Activated T-cell treated with anti-CD3 and anti-CD28 coated beads for 1 hour (primary cell): ENCODE measurements around the gene DNAJB1.
"Not testable (repeated sequence)": the region's sequence is repeated elsewhere in the genome, so short reads cannot be mapped to it uniquely, and the experiment has no call there.

Experiments used
- DNase-seq: peaks from one replicate; pipeline ENCODE4 v3.0.0-alpha.2; 2020; ENCODE audit warnings: low read depth

Gene DNAJB1

DNA sequence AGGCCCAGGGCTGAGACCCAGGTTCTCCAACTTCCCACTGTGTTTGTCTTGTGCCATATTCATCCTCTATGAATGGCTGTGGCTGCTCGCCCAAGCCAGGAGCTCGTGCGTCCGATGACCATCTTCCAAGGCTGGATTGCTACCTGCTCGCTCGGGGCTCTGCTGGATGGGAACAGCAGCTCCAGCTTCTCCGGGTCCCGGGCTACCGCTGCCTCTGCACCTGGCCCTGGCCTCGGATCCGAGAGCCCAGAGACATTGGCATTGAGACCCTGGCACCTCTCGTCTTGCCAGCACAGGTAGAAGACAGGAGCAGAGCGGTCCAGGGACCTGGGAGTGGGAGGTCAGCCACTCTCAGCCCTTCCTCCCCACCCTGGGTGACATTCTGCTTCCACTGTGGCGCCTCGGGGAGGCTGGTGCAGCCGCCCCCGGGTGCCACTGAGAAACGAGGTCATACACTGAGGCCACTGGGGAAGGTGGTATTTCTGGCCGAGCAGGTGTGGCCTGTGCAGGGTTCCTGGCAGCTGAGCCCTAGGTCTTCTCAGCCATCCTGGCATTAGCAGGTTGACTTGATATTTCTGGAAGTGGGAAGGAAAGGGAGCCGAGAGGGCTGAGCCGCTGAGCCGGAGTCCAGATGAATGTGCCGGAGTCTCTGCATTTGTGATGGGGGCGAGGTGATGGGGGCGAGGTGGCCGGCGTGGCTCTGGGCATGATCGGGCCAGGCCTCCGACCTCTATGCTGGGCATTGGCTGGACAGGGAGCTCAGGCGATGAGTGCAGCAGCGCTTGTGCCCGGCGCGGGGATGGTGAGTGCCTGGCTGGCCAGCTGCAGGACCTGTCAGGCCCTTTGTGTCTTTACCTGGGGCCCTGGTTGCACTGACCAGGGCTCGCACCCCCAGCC is 35.1 kb upstream of the DNAJB1 start:
- DNase-seq: no peak

DNA sequence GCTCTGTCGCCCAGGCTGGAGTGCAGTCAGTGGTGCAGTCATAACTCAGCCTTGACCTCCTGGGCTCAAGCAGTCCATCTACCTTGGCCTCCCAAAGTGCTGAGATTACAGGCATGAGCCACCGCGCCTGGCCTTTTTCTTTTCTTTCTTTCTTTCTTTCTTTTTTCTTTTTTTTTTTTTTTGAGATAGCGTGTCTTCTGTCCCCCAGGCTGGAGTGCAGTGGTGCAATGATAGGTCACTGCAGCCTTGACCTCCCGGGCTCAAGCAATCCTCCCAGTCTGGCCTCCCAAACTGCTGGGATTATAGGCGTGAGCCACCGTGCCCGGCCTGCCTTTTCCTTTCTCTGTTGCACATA is 33.8 kb upstream of the DNAJB1 start:
- not testable (repeated sequence) for DNase-seq

DNA sequence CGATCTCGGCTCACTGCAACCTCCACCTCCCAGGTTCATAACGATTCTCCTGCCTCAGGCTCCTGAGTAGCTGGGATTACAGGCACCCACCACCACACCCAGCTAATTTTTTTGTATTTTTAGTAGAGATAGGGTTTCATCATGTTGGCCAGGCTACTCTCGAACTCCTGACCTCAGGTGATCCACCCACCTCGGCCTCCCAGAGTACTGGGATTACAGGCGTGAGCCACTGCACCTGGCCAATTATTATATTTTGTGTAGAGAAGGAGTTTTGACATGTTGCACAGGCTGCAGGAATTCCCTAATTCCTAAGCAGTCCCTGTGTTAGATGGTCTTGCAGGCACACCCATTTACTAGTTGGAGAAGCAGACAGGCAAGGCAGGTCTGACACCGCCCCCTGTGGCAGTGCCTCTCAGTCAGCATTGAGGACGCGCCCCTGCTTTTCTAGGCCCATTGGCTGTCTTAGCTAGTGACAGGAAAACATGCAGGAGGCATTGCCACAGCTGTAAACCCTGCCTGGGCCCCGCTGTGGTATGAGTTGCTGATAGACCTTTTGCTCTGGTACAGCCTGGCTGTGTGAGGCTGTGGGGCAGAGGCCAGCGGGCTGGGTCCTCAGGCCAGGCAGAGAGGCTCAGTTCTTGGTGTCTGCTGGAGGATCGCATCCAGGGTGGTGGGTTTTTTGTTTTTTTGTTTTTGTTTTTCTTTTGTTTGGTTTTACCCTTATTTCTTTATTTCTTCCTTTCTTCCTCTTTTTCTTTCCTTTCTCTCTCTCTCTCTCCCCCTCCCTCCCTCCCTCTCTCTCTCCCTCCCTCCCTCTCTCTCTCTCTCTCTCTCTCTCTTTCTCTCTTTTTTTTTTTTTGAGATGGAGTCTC is 33.2 kb upstream of the DNAJB1 start:
- DNase-seq: peak; percentile 72

DNA sequence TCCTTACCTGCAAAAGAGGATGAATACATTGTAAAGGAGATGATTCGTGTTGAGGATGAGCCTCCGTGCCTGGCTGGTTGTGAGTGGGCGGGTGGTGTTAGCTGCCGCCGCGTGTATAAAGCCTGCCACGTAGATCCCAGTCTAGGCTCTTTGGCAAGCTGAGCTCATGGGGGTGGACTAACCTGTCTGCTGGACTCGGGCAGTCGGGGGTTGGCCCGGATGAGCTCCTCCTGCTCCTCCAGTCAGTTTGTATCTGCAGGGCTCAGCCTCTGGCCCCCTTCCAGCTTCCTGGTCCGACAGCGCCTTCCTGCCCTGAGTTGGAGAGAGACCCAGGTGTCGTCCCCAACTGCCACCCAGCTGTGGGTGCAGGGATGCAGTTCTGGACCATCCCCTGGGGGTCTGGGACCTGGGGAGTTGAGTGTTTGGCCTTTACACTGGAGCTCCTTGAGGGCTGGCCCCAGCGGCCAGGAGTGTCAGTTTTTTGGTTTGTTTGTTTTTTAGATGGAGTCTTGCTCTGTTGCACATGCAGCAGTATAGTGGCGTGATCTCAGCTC is 32.1 kb upstream of the DNAJB1 start:
- DNase-seq: no peak

DNA sequence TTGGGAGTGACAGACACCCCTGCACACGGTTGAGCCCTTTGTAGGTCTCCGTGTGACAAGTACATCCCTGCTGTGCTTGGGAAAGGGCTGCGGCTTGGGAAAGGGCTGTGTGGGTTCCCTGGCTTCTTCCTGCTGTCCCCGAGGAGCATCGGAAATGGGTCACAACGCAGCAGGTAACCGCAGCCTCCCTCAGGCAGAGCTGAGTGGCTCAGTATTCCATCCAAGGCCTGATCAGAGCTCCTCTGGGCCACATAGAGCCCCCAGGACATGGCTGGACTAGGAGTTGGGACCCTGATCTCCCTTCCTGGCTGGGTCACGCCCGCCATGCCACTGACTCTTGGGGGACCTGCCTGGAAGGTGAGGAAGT is 27.5 kb upstream of the DNAJB1 start:
- DNase-seq: no peak

DNA sequence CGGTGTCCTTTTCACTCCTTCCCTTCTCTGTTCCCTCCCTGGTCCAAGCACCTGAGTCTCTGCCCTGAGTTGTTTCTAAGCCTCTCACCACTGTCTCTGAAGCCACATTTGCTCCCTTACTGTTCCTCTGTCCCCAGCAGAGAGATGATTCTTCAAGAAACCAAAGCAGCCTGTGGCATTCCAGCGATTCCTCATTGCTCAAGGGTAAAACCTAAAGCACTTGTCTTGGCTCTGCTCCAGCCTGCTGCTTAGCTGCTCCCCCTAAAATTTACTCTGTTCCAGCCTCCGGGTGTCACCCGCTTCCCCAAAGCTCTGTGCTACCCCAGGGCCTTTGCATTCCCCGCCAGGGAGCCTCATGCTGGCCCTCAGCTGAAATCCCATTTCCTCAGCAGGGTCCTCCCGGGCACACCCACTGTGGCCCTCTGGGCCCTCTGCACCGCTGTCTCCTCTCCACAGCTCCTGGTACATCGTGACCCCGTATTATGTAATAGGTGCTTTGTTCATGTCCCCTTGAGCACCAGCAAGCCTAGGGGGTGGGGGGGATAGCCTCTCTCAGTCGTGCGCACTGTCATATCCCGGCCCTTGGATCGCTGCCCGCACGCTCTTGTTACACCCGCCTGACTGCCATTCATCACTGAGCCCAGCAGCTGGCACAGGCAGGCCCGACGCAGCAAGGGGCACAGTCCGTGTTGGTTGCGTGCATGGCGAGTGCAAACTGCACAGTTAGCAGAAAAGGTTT is 26.9 kb upstream of the DNAJB1 start:
- no peak for DNase-seq

DNA sequence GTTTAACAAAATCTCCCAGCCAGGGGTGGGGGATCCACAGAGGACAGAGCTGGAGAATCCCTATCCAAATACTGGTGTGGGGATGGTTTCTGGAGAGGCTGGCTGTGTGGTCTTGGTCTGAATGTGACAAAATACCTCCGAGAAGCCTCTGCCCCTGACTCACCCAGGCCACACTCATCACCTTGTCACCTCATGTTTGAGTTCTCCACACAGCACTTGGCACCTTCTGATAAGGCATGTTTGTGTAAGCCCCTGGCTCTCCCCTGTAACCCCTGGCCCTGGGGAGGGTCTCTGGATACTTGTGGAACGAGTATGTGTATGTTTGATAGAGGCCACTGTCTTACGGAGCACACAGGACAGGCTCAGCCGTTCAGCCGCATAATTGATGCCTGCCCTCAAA is 25.9 kb upstream of the DNAJB1 start:
- no peak for DNase-seq

DNA sequence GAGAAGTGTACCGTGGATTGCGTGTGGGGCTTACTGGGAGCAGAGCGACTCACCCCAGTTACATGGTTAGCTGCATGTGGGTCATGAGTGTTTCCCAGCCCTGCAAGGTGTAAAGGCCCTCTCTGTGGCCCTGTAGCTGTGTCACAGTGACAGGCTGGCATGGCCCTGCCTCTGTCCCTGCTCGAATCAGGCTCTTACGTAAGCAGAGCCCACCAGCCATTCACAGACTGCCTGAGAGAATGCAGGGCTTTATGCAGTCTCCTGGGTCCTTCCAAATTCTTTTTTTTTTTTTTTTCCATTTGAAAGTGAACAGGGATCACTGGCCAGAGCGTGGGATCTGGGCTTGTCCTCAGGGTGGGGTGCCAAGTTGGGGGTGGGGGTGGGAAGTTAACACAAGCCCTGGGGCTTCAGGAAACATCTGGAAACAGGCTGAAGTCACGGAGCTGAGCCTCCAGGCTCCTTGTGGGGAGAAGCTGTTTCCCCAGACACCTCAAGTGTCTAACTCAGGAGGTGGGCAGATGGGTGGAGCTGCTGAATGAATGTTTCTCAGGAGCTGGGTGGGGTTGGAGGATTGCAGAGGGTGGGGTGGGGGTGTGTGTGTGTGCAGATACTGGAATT is 24.6 kb upstream of the DNAJB1 start:
- DNase-seq: no peak

DNA sequence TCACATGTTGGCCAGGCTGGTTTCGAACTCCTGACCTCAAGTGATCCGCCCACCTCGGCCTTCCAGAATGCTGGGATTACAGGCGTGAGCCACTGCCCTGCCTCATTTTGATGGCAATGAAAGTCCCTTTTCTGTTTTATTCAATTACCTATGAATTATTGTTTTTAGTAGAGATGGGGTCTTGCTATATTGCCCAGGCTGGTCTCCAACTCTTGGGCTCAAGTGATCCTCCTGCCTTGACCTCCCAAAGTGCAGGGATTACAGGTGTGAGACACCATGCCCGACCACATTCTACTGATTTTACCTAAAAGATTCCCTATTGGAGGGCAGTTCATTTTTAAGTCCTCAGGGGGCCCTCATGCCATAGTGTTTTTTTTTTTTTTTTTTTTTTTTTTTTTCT is 23.8 kb upstream of the DNAJB1 start:
- not testable (repeated sequence) for DNase-seq

DNA sequence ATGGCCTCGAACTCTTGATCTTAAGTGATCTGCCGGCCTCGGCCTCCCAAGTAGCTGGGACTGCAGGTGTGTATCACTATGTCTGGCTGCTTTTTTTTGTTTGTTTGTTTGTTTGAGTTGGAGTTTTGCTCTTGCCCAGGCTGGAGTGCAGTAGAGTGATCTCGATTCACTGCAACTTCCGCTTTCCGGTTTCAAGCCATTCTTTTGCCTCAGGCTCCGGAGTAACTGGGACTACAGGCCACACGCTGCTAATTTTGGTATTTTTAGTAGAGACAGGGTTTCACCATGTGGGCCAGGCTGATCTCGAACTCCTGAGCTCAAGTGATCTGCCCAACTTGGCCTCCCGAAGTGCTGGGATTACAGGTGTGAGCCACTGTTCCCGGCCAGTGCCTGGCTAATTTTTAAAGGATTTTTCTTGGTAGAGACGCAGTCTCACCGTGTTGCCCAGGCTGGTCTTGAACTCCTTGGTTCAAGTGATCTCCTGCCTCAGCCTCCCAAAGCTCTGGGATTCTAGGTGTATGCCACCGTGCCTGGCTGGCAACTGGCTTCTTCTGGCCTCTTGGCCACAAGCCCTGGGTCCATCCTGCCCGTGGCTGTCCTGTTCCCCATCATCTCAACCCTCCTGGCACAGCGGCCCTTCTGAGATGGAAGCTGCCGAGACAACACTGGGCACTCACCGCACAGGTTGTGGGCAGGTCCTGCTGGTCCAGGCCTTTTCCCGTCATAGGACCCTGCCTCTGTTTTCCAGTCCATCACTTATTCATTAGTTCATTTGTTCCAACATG is 22.7 kb upstream of the DNAJB1 start:
- DNase-seq: no peak

DNA sequence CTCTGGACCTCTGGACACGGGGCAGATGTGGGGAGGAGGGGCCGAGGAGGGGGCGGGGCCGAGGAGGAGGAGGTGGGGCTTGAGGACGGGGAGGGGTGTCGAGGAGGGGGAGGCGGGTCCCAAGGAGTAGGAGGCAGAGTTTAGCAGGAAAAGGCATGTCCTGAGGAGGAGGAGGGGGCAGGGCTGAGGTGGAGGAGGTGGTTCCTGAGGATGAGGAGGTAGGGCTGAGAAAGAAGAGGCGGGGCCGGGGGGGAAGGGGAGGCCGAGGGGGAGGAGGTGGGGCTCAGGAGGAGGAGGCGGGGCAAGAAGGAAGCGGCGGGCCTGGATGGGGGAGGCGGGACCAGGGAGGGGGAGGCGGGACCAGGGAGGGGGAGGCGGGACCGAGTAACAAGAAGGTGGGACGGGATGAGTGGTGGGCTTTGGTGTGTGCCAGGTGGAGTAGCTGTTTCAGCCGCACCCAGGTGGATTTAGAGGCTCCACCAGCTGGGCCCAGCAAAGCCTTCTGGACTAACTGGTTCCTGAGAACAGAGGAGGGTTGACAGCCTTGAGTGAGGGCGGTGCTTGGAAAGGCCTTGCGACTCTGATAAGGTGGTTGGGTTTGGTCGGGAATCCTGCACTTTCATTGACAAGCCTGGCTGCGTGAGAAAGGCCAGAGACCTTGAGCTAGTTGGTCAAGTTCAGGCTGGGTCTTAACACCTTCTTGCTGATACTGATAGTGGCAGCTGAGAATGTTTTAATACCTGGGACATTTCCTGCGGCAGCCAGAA is 18.9 kb upstream of the DNAJB1 start:
- no peak for DNase-seq

DNA sequence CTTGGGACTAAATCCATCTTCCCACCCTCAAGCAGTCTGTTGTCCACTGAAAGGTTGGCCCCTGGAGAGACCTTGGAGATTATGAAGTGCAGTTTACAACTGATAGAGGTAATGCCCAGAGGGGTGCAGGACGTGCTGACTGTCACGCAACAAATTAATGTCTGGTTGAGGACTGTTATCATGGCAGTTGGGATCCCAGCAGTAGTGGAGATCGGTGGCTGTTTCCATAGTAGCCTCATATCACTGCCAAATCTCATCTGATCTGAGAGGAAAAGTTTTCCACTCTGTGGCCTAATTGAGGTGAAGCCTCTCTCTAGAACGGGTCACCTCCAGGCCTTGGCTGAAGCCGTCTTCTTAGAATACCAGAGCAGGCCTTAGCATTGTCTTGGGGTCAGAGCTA is 15.3 kb upstream of the DNAJB1 start:
- no peak for DNase-seq

DNA sequence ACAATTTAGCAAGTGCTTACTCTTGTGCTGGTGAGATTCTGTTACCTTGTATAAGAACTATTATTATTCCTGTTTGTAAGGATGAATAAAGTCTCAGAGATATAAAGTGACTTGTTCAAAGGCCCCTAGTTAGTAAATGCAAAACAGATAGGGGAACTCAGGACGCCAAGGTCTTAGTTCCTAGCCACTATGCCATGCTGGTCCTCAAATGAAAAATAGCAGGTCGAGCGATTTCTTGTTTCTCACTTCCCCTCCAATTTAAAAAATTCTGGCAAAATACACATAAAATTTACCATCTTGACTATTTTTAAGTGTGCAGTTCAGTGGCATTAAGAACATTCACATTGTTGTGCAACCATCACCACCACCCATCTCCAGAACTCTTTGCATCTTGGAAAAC is 12.3 kb upstream of the DNAJB1 start:
- no peak for DNase-seq

DNA sequence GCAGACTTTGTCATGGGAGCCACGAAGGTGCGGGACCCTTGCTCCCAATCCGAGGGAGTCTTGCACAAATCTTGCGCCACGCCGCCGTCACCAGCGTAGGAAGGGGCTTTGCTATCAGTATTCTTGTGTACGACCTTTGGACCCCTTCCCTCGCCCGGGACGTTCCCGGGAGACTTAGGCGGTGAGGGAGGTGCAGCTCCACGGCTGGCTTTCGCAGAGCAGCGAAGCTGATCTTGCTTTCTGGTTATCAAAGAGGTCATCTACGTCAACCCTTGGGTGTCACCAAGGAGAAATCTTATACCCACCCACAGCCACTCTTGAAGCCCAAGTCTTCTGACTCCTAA is 11.8 kb upstream of the DNAJB1 start:
- no peak for DNase-seq

DNA sequence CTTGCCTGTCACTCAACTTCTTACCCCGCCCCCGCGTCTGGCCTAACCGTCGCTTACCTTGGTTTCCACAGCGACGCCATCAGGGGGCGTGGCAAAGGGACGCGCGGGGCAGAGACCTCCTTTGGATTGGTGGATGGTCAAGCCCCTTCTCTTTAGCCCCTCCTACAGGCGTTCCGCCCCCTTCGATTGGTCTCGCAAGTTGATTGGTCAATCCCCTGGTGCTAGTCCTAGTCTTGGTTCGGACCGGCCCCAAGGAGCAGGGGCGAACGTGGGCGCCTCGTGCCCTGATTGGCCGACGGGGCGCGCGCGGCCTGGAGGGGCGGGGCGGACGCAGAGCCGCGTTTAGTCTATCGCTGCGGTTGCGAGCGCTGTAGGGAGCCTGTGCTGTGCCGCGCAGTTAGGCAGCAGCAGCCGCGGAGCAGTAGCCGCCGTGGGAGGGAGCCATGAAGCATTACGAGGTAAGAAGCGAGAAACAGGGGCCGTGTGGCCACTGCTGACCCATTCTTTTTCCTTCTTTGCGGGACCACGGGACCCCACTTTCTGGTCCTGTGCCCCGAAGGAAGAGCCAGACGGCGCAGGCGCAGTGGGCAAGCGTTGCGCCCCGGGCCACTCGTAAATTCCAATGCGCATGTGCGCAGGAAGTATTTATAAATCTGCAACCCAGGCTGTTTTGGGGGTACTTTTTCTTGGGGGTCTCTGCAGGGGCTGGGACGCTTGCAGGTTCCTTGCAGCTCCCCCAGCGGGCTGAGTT is 11.2 kb upstream of the DNAJB1 start, which contains the start of gene TECR:
Gene TECR, plus strand, starts transcription at position 341 of the 751 bp plus-strand sequence. Its CDS starts 103 bp downstream, at position 444.
- peak; percentile 100 for DNase-seq

DNA sequence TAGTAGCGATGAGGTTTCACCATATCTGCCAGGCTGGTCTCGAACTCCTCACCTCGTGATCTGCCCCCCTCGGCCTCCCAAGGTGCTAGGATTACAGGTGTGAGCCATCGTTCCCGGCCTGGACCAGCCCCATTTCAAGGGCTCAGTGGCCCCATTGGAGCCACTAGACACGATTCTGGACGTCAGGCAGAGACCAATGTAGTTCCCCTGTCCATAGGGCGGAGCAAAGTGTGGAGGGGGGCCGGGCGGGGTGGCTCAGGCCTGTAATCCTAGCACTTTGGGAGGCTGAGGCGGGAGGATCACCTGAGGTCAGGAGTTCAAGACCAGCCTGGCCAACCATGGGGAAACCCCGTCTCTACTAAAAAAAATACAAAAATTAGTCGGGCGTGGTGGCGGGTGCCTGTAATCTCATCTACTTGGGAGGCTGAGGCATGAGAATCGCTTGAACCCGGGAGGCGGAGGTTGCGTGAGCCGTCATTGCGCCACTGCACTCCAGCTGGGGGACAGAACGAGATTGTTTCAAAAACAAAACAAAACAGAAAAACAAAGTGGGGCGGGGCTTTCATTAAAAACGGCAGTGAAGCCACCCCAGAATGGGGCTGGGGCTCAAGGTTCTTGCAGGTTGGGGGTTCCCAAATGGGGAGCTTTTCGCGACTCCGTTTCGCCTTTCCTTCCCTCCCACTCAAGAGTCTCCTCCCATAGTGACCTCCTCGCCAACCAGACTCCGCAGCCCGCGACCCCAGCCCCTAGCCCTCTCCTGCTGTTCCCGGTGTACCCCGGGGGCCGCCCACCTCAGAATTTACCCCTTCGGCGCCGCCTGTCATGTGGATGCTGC is 10.4 kb upstream of the DNAJB1 start:
- DNase-seq: no peak

DNA sequence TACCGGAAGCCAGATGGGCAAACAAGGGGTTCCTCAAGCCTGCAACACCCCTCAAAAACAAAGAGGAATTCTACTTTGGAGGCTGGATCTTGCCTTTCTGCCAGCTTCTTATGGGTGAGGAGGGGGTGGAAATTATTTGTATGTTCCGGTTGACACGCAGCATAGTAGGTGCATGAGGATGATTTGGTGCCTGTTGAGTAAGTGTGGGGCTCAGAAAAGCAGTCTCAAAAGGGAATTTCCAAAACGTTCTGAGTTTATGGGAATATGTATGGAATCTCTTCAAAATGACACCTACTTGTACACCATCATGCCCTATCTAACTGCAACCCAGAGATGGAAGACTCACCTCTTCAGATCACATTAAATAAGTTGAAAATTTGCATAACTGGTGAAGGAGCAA is 8.2 kb upstream of the DNAJB1 start:
- DNase-seq: no peak

DNA sequence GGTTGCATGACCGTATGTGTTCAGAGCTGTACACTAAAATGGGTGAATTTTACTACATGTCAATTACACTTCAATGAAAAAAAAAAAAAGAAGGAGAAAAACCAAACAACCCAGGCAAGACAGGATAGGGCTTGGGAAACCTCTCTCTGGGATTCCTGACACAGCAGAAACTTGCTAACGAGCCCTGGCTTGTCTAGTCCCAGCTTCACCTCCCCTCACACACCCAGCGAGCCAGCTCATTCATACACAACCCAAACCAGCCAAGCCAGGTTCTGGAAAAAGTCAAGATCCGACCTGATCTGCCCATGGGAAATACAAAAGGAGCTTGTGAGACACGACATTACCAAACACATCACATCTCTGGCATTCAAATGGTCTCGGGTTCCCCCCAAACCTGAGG is 7.5 kb upstream of the DNAJB1 start:
- DNase-seq: no peak

DNA sequence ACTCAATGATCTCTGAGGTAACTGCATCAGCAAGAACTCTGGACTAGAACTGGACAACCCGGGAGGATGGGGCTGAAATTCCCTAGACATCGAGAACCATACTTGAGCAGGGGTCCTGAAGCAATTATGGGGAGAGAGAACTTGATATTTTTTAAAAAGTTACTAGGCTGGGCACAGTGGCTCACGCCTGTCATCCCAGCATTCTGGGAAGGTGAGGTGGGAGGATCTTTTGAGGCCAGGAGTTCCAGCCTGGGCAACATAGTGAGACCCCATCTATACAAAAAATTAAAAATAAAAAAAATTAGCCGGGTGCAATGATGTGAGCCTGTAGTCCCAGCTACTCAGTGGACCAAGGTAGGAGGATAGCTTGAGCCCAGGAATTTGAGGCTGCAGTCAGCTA is 2.3 kb upstream of the DNAJB1 start:
- DNase-seq: no peak
